RWPE1 (cell line): ENCODE measurements around the gene BEND5.

ENCODE experiments used
- CTCF ChIA-PET: fragments of 350-600 bp; sonication (Branson Sonifier 250); formaldehyde crosslinking; extraction: SDS; loops from one replicate; lab custom pipeline; 2021; lab: Yijun Ruan, JAX
- POLR2A ChIA-PET: fragments of 400-600 bp; formaldehyde crosslinking; extraction: SDS; loops from one replicate; lab custom pipeline; 2020; ENCODE audit warnings: antibody characterized with exemption; ENCODE audit not compliant: low non-redundant PET; lab: Yijun Ruan, JAX
- DNase-seq: peaks from one replicate; pipeline ENCODE4 v3.0.0; 2012; ENCODE audit warnings: low spot score
- H3K27ac ChIP-seq: fragments of 450-650 bp; 2 replicates; pipeline ENCODE4 v1.5.1; 2017
- TF ChIP-seq, protein P1 (sequence below): fragments of 450-650 bp; conservative IDR thresholded peaks from 2 replicates; pipeline ENCODE4 v1.5.1; 2017; ENCODE audit warnings: low read depth, mild to moderate bottlenecking

Gene BEND5

DNA sequence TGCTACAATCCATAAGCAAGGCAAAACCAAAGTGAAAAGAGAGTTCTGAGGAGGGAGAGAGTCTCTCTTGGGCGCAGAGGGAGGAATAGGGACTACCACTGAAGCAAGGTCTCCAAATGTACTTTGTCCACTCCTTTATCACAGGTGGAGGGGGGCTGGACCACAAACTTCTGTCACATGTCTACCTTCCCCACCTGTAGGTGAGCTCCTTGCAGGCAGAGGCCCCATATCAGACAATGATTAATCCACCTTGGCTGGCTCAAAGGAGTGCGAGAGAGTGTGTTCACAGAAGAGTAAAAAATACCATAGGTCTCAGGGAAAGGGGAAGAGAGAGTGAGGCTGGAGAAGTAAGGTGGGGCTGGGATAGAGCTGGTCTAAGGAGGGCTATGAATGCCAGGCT is 4.5 kb downstream of the BEND5 start:
- CTCF ChIA-PET = no interaction called here
- DNase-seq = no peak
- no peak overlapping the region for H3K27ac ChIP-seq
- POLR2A ChIA-PET = no interaction called here
- TF ChIP-seq, protein P1, sequence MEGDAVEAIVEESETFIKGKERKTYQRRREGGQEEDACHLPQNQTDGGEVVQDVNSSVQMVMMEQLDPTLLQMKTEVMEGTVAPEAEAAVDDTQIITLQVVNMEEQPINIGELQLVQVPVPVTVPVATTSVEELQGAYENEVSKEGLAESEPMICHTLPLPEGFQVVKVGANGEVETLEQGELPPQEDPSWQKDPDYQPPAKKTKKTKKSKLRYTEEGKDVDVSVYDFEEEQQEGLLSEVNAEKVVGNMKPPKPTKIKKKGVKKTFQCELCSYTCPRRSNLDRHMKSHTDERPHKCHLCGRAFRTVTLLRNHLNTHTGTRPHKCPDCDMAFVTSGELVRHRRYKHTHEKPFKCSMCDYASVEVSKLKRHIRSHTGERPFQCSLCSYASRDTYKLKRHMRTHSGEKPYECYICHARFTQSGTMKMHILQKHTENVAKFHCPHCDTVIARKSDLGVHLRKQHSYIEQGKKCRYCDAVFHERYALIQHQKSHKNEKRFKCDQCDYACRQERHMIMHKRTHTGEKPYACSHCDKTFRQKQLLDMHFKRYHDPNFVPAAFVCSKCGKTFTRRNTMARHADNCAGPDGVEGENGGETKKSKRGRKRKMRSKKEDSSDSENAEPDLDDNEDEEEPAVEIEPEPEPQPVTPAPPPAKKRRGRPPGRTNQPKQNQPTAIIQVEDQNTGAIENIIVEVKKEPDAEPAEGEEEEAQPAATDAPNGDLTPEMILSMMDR = no peak

DNA sequence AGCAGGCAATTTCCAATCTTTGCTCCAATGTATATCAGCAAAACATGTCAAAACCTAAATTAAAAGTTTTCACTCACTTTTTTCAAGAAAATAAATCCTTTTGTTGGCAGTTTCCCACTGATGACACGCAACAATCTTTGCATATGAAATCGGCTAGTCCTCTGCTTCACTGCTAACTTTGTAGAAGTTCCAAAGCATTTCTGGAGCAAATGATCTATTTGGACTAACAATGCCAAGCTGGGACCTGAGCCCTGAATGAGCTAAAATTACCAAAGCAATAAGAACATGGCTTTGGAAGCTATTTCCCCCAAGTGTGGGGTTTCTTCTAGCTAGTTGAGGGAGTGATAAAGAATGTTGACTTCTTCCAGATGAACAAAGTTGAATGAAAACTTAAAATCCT is 5.1 kb downstream of the BEND5 start:
- DNase-seq = no peak
- POLR2A ChIA-PET = no interaction called here
- CTCF ChIA-PET = no interaction called here
- TF ChIP-seq, protein P1 = no peak
- H3K27ac ChIP-seq = no peak overlapping the region

DNA sequence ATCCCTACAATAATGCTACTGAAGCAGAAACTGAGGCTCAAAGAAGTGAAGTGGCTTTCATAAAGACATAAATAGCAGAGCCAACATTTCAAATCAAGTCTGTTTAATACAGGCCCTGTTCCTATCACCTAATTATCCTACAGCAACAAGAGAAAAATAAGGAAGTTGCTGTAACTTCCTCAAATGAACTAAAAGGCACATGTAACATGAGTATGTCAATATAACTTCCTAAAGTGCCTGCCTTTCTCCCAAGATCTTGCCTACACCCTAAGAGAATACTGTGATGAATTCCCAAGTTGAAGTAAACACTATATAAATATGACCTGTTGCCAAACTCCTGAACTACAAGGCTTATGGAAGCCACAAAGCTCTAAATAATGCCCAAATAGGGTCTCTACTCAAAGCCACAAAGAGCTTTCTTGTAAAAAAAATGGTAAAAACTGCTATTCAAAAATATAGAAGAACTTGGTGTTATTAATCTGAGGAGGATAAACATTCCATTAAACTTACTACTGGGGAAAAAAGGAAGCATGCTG is 8.6 kb downstream of the BEND5 start:
- CTCF ChIA-PET = interaction anchor here (0.6 kb wide), 1 partner anchor 17 kb away, joined by 4 read pairs; no protein-coding TSS in a partner anchor
- POLR2A ChIA-PET = no interaction called here
- H3K27ac ChIP-seq = no peak overlapping the region
- TF ChIP-seq, protein P1 = no peak
- DNase-seq = no peak

DNA sequence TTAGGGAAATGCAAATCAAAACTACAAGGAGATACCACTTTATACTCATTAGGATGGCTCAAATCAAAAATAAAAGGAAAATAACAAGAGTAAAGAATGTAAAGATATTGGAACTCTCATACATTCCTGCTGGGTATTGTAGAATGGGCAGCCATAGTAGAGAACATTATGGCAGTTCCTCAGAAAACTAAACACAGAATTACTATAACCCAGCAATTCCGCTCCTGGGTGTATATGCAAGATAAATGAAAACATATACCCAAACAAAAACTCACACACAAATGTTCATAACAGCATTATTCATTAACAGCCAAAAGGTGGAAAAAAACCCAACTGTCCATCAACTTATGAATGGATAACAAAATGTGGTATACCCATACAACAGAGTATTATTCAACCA is 11.4 kb downstream of the BEND5 start:
- no peak overlapping the region for H3K27ac ChIP-seq
- no peak for DNase-seq
- ChIA-PET POLR2A (no interaction called here), CTCF (no interaction called here)
- TF ChIP-seq, protein P1 = no peak

DNA sequence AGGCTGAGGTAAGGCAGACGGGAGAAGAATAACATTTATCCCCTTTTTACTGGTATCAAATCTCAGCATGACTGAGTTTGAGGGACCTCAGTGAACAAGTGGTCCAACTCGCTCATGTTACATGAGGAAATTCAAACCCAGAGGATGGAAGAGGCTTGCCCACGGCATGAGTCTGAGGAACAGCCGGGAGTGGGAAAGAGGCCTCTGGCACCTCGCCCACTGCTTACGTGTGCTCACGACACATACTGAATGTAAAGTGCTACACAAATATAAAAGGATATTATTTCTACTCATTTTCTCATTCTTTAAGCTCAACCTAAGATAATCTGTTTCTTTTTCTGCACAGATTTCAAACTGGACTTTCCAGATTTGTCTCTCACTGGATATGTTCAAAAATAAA is 14.7 kb downstream of the BEND5 start:
- CTCF ChIA-PET = no interaction called here
- no peak for DNase-seq
- TF ChIP-seq, protein P1 = no peak
- POLR2A ChIA-PET = no interaction called here
- no peak overlapping the region for H3K27ac ChIP-seq

DNA sequence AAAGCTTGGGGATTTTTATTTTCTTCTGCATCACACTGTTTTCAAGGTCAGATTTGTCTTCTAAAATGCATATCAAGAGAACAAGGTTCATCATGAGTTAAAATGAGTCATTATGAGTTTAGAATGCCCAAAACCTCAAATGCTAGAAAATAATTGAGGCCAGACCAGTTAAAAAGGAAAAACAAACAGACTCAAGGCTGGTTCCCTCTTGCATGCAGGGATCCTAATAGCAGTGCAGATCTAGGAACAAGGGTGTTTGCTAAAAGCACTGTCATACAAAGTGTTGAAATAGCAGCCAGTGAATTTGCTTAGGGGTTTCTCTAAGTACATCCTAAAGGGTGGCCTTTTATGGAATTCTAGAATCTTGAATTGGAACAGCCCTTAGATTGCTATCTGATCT is 15.3 kb downstream of the BEND5 start:
- DNase-seq = no peak
- POLR2A ChIA-PET = no interaction called here

More for the DNA sequence above, 15.3 kb downstream of the BEND5 start:
- TF ChIP-seq, protein P1 = no peak
- CTCF ChIA-PET = interaction anchor here (0.7 kb wide), 1 partner anchor 1004 kb away, joined by 3 read pairs; no protein-coding TSS in a partner anchor
- no peak overlapping the region for H3K27ac ChIP-seq
